D721Med (cell line): Measurements from ENCODE around the gene C1S.
A peak's percentile ranks its signal among the peaks of the same experiment; 100 is the strongest.
"Not testable (repeated sequence)": the region's sequence is repeated elsewhere in the genome, so short reads cannot be mapped to it uniquely, and the experiment has no call there.

Source experiments
- DNase-seq: peaks from one replicate; pipeline ENCODE4 v3.0.0; 2011; ENCODE audit warnings: low spot score; ENCODE audit not compliant: insufficient read length
- FAIRE-seq: peaks from 2 replicates; lab custom pipeline; 2011; peaks lifted over from hg19 to GRCh38; lab: Jason Lieb, UNC
- CTCF ChIP-seq: IDR thresholded peaks from 2 replicates; pipeline ENCODE4 v1.5.1; 2012; ENCODE audit warnings: mild to moderate bottlenecking, control low read depth; ENCODE audit not compliant: insufficient read depth; ENCODE audit errors: missing control alignments

C1S gene

DNA sequence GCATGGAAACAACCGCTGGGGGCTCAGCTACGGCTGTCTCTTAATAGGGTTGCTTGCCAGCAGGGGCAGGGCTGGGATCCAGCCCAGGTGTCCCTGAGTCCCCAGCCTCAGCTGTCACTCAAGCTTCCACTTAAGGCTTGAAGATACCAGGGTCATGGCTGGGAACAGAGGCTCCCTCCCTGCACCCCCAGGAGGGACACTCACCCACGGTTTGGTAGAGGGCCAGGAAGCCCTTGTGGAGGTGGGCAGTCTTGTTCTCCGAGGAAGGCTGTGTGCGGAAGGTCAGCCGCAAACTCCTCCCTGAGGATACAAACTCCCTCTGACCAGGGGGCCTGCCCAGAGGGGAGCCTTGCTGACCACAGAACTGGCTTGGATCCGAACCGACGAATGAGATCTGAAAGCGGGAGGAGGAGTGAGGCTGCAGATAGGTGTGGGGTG, 41.2 kb downstream of the C1S start:
- DNase-seq (no peak), FAIRE-seq (no peak)
- no peak for TF ChIP-seq CTCF

GRCh38 chr12:7102582-7102981, 42.1 kb downstream of the C1S start:
- no peak for TF ChIP-seq CTCF
- FAIRE-seq: no peak

GRCh38 chr12:7103837-7104584, 43.5 kb downstream of the C1S start:
- no peak for DNase-seq
- FAIRE-seq: no peak
- no peak for TF ChIP-seq CTCF

More at GRCh38 chr12:7102582-7102981, 42.1 kb downstream of the C1S start:
- no peak for DNase-seq

DNA sequence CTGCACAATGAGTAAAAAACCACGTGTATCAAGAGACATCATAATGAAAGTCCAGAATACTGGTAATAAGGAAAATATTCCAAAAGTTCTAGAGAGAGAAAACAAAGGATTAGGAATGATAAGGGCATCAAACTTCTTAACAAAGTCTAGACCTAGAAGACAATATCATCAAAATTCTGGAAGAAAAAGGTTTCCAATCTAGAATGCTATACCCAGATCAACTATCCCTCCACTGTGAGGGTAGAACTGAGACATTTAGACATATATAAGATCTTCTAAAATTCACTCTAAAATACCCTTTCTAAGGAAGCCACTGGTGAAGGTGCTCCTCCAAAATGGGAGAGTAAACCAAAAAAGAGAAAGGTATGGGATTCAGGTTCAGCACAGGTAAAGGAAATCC, 45.6 kb downstream of the C1S start:
- no peak for TF ChIP-seq CTCF
- FAIRE-seq (no peak), DNase-seq (no peak)

- FAIRE-seq, DNase-seq: not testable (repeated sequence)
Measured at GRCh38 chr12:7107181-7107580, 46.7 kb downstream of the C1S start.

DNA sequence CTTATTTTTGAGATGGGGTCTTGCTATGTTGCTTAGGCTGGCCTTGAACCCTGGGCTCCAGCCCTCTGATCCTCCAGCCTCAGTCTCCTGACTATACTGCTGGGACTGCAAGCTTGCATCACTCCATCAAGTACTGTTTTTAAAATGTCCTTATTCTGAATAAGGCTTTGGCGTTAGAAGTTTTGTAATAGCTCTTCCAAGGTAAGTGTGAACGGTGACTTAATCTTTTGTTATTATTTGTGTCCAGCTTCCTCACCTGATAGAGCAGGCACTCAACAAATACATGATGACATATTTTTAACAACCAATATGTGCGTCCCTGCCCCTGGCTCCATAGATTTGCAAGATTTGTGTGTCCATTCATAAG, 47.1 kb downstream of the C1S start:
- FAIRE-seq (peak; percentile 46), DNase-seq (peak; percentile 1)
- no peak for TF ChIP-seq CTCF

DNA sequence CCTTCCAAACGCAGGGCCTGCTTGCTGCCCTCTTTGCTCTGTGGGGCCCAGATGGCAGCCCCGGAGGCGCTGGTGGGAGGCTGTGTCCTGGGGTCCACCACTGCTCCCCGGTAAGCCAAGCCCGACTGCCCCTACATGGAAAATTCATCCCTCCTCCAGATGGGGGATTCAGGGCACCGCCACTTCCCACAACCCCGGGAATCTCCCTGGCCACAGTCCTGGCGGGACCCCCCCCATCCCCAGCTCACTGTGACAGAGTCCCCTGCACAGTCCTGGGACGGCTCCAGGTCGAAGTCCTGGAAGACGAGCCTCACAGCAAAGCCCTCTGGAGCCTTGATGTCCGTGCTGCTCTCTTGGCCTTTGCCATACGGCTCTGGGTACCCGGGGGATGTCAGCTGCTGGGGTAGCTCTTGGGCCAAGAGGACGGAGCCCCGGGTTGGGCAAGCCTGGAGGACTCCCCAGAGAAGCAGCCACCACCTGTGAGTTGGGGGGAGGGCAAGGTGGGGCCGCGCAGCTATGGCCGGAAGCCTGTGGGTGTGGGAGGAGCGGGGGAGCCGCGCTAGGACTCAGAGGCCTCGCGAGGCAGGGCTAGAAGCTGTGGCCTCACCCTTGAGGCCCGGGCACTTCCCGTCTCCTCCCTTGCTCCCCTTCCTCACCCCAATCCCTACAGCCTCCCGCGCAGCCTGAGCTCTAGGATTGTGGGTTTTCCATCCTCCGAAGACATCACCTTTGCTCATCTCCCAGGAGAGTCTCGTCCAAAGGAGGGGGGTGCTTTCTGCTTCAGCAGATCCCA, 47.7 kb downstream of the C1S start:
- peak; percentile 5 for DNase-seq
- no peak for FAIRE-seq
- TF ChIP-seq CTCF: no peak
